ENCODE results near the gene PTPRK. TPM values are rescaled to one million over a fixed set of nuclear protein-coding genes. Genes with fewer than 3 reads are reported as not detected.

Gene PTPRK
- total RNA-seq, result 65.0 and 66.5 TPM in 2 replicates

GRCh38 chr6:128520436-128521281 is at the start of gene PTPRK:
Gene PTPRK, minus strand, starts transcription at chr6:128520599. Its CDS starts 241 bp downstream, at chr6:128520358.

Measured in aortic smooth muscle cell (primary cell).